Measurements from ENCODE around the gene PNLIPRP1. TPM values are rescaled to one million over a fixed set of nuclear protein-coding genes. Genes with fewer than 3 reads are reported as not detected.

PNLIPRP1 gene
- polyA plus RNA-seq, 1 donor from 2014 or later, result not detected

DNA sequence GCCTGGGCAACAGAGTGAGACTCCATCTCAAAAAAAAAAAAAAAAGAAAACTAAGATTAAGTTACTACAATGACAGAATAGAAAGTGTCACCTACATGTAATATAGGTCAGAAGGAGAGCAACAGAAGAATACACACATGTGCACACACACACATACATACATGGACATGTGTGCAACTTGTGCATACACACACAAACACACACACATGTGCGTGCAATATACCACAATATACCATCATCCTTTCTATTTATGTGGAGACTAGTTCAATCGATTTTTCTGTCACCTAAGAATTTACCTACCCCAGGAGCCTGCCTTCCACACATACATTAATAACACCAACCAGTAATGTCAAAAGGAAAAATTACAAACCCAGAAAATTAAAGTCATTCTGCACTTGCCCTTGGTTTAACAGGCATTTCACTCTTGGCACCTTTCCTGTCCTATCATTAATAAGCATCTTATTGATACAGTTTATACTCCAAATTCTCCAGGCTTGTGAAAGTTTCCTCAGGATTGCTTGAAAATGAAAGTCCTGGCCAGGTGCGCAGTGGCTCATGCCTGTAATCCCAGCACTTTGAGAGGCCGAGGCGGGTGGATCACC, 2.5 kb downstream of the PNLIPRP1 start:
- Histone ChIP-seq H3K36me3 (ENCODE audit: insufficient read depth, low read length) (no peaks in the 10 kb centered on the region), H3K9me3 (ENCODE audit: low read length) (no peaks in the 10 kb centered on the region), H3F3A (ENCODE audit: insufficient read depth, low read length, poor library complexity, severe bottlenecking) (no peaks in the 10 kb centered on the region), H3K9ac (ENCODE audit: low read length) (no peak overlapping the region), H3K4me2 (ENCODE audit: low read length) (no peak overlapping the region), H3K4me3 (ENCODE audit: low read length) (no peak overlapping the region), H3K27ac (ENCODE audit: low read length) (no peak overlapping the region), H2AFZ (ENCODE audit: low read depth, low read length) (no peak overlapping the region), H3K79me2 (replicated peaks; ENCODE audit: insufficient read depth, low read length) (no peaks in the 10 kb centered on the region), H3K27me3 (ENCODE audit: insufficient read depth, low read depth, low read length) (no peaks in the 10 kb centered on the region), H3K9me2 (ENCODE audit: insufficient read depth, low read length) (no peaks in the 10 kb centered on the region), H4K20me1 (ENCODE audit: insufficient read depth) (no peaks in the 10 kb centered on the region)
- TF ChIP-seq EZH2 (IDR thresholded peaks at IDR 0.05; ENCODE audit: borderline replicate concordance, insufficient read depth, low read length, poor library complexity, severe bottlenecking) (no peak), MXI1 (conservative IDR thresholded peaks at IDR 0.05; ENCODE audit: poor library complexity, severe bottlenecking) (no peak), TAF1 (IDR thresholded peaks at IDR 0.05; ENCODE audit: low read depth) (no peak), POLR2AphosphoS5 (IDR thresholded peaks at IDR 0.05) (no peak), SMC3 (conservative IDR thresholded peaks at IDR 0.05; ENCODE audit: poor library complexity) (no peak), EP300 (conservative IDR thresholded peaks at IDR 0.05; ENCODE audit: poor library complexity, severe bottlenecking) (no peak), RAD21 (conservative IDR thresholded peaks at IDR 0.05) (no peak)
- TF ChIP-seq, protein P1, sequence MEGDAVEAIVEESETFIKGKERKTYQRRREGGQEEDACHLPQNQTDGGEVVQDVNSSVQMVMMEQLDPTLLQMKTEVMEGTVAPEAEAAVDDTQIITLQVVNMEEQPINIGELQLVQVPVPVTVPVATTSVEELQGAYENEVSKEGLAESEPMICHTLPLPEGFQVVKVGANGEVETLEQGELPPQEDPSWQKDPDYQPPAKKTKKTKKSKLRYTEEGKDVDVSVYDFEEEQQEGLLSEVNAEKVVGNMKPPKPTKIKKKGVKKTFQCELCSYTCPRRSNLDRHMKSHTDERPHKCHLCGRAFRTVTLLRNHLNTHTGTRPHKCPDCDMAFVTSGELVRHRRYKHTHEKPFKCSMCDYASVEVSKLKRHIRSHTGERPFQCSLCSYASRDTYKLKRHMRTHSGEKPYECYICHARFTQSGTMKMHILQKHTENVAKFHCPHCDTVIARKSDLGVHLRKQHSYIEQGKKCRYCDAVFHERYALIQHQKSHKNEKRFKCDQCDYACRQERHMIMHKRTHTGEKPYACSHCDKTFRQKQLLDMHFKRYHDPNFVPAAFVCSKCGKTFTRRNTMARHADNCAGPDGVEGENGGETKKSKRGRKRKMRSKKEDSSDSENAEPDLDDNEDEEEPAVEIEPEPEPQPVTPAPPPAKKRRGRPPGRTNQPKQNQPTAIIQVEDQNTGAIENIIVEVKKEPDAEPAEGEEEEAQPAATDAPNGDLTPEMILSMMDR (IDR thresholded peaks at IDR 0.05; ENCODE audit: poor library complexity, severe bottlenecking), result no peak
- TF ChIP-seq, protein P2, sequence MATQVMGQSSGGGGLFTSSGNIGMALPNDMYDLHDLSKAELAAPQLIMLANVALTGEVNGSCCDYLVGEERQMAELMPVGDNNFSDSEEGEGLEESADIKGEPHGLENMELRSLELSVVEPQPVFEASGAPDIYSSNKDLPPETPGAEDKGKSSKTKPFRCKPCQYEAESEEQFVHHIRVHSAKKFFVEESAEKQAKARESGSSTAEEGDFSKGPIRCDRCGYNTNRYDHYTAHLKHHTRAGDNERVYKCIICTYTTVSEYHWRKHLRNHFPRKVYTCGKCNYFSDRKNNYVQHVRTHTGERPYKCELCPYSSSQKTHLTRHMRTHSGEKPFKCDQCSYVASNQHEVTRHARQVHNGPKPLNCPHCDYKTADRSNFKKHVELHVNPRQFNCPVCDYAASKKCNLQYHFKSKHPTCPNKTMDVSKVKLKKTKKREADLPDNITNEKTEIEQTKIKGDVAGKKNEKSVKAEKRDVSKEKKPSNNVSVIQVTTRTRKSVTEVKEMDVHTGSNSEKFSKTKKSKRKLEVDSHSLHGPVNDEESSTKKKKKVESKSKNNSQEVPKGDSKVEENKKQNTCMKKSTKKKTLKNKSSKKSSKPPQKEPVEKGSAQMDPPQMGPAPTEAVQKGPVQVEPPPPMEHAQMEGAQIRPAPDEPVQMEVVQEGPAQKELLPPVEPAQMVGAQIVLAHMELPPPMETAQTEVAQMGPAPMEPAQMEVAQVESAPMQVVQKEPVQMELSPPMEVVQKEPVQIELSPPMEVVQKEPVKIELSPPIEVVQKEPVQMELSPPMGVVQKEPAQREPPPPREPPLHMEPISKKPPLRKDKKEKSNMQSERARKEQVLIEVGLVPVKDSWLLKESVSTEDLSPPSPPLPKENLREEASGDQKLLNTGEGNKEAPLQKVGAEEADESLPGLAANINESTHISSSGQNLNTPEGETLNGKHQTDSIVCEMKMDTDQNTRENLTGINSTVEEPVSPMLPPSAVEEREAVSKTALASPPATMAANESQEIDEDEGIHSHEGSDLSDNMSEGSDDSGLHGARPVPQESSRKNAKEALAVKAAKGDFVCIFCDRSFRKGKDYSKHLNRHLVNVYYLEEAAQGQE (IDR thresholded peaks at IDR 0.05; ENCODE audit: borderline replicate concordance), result no peak

GRCh38 chr10:116594525-116595035, 3.8 kb downstream of the PNLIPRP1 start:
- Histone ChIP-seq H3F3A (ENCODE audit: insufficient read depth, low read length, poor library complexity, severe bottlenecking) (no peaks in the 10 kb centered on the region), H3K79me2 (replicated peaks; ENCODE audit: insufficient read depth, low read length) (no peaks in the 10 kb centered on the region), H4K20me1 (ENCODE audit: insufficient read depth) (no peaks in the 10 kb centered on the region), H3K4me2 (ENCODE audit: low read length) (no peak overlapping the region), H3K9me3 (ENCODE audit: low read length) (no peaks in the 10 kb centered on the region), H3K27ac (ENCODE audit: low read length) (no peak overlapping the region), H3K4me3 (ENCODE audit: low read length) (no peak overlapping the region), H3K9ac (ENCODE audit: low read length) (no peak overlapping the region), H2AFZ (ENCODE audit: low read depth, low read length) (no peak overlapping the region), H3K36me3 (ENCODE audit: insufficient read depth, low read length) (no peaks in the 10 kb centered on the region), H3K9me2 (ENCODE audit: insufficient read depth, low read length) (no peaks in the 10 kb centered on the region), H3K27me3 (ENCODE audit: insufficient read depth, low read depth, low read length) (no peaks in the 10 kb centered on the region)
- TF ChIP-seq SMC3 (conservative IDR thresholded peaks at IDR 0.05; ENCODE audit: poor library complexity), result no peak
- TF ChIP-seq EP300 (conservative IDR thresholded peaks at IDR 0.05; ENCODE audit: poor library complexity, severe bottlenecking), result no peak
- no peak for TF ChIP-seq TAF1 (IDR thresholded peaks at IDR 0.05; ENCODE audit: low read depth)
- no peak for TF ChIP-seq MXI1 (conservative IDR thresholded peaks at IDR 0.05; ENCODE audit: poor library complexity, severe bottlenecking)
